Calu3 (cell line): ENCODE data around the gene ZCCHC4. TPM values are rescaled to one million over a fixed set of nuclear protein-coding genes. Genes with fewer than 3 reads are reported as not detected.

Experiments used
- BruUV-seq: library from RNA; stranded (reverse); fragments of 400-500 nt; replicated peaks from 2 replicates; lab custom pipeline; 2021; lab: Mats Ljungman, UMichigan
- CTCF ChIA-PET: fragments of 300-600 bp; sonication (Branson Sonifier 250); formaldehyde crosslinking; loops from one replicate; lab custom pipeline; 2022; ENCODE audit warnings: antibody characterized with exemption; lab: Charles Lee
- DNase-seq: peaks from one replicate; pipeline ENCODE4 v3.0.0; 2022
- H3K27ac Mint-ChIP-seq: one replicate; pipeline ENCODE4 v1.8.0; 2022; ENCODE audit warnings: mixed read lengths; ENCODE audit not compliant: unreplicated experiment
- H3K27me3 Mint-ChIP-seq: one replicate; pipeline ENCODE4 v1.8.0; 2022; ENCODE audit warnings: mixed read lengths; ENCODE audit not compliant: unreplicated experiment
- H3K36me3 Mint-ChIP-seq: one replicate; pipeline ENCODE4 v1.8.0; 2022; ENCODE audit warnings: mild to moderate bottlenecking, moderate library complexity, mixed read lengths; ENCODE audit not compliant: insufficient read depth, unreplicated experiment
- H3K4me1 Mint-ChIP-seq: one replicate; pipeline ENCODE4 v1.8.0; 2022; ENCODE audit warnings: mild to moderate bottlenecking, low read depth, mixed read lengths; ENCODE audit not compliant: unreplicated experiment
- H3K4me3 Mint-ChIP-seq: one replicate; pipeline ENCODE4 v1.8.0; 2022; ENCODE audit warnings: mild to moderate bottlenecking, low read depth, moderate library complexity, mixed read lengths; ENCODE audit not compliant: unreplicated experiment
- H3K9me3 Mint-ChIP-seq: one replicate; pipeline ENCODE4 v1.8.0; 2022; ENCODE audit warnings: low read depth, mixed read lengths; ENCODE audit not compliant: unreplicated experiment
- intact Hi-C: fragments of 100-400 bp; cut with micrococcal nuclease; formaldehyde crosslinking; loops from one replicate; pipeline ENCODE4 v1.10.0; 2022; ENCODE audit not compliant: unreplicated experiment
- total RNA-seq: library from RNA; stranded (reverse); gene quantifications from 2 replicates; pipeline ENCODE4 v1.2.3, GENCODE V29; 2022
- TF ChIP-seq, protein P1 (sequence below): fragments of 200-600 bp; IDR thresholded peaks from one replicate; pipeline ENCODE4 v1.8.0; 2022; ENCODE audit warnings: antibody characterized with exemption; ENCODE audit not compliant: unreplicated experiment

ZCCHC4 gene
- total RNA-seq, 1 experiment from 2014 or later, result 10.1 TPM

DNA sequence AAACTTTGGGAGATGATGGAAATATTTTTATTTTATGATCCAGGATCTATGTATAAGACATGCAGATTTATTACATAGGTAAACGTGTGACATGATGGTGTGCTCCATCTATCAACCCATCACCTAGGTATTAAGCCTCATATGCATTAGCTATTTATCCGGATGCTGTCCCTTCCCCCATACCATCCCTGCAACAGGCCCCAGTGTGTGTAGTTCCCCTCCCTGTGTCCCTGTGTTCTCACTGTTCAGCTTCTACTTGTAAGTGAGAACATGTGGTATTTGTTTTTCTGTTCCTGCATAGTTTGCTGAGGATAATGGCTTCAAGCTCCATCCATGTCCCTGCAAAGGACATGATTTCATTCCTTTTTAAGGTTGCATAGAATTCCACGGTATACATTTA, 28.1 kb upstream of the ZCCHC4 start:
- H3K27ac Mint-ChIP-seq, result no peak overlapping the region
- peaks cover 4% of the 10 kb centered on the region for H3K9me3 Mint-ChIP-seq
- CTCF ChIA-PET, result interaction anchor here (0.6 kb wide), 1 partner anchor 354 kb away, joined by 5 read pairs; no protein-coding TSS in a partner anchor
- no peaks in the 10 kb centered on the region for H3K36me3 Mint-ChIP-seq
- no peak overlapping the region for H3K4me3 Mint-ChIP-seq
- TF ChIP-seq, protein P1, sequence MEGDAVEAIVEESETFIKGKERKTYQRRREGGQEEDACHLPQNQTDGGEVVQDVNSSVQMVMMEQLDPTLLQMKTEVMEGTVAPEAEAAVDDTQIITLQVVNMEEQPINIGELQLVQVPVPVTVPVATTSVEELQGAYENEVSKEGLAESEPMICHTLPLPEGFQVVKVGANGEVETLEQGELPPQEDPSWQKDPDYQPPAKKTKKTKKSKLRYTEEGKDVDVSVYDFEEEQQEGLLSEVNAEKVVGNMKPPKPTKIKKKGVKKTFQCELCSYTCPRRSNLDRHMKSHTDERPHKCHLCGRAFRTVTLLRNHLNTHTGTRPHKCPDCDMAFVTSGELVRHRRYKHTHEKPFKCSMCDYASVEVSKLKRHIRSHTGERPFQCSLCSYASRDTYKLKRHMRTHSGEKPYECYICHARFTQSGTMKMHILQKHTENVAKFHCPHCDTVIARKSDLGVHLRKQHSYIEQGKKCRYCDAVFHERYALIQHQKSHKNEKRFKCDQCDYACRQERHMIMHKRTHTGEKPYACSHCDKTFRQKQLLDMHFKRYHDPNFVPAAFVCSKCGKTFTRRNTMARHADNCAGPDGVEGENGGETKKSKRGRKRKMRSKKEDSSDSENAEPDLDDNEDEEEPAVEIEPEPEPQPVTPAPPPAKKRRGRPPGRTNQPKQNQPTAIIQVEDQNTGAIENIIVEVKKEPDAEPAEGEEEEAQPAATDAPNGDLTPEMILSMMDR, result no peak
- intact Hi-C loops, result no loop called here
- H3K4me1 Mint-ChIP-seq, result no peaks in the 10 kb centered on the region
- no peak for DNase-seq
- H3K27me3 Mint-ChIP-seq, result no peaks in the 10 kb centered on the region
- no TSS peak for BruUV-seq

DNA sequence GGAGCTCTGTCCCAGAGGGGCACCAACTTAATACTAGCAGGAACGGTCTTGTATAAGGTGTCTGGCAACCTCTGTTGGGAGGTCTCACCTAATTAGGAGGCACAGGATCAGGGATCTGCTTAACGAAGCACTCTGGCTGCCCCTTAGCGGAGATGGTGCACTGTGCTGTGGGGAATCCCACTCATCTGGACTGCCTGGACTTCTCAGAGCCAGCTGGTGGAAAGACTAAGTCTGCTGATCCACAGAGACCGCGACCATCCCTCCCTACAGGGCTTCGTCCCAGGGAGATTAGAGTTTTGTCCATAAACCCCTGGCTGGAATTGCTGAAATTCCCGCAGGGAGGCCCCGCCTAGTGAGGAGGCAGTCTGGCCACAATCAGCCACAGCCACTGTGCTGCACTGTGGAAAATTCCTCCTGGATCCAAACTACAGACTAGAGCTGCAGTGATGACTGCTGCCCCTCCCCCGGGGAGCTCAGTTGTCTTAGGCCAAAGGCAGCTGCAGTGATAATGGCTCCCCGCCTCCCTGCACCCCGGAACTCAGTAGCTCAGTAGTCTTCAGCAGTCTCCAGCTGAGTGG, 22.0 kb upstream of the ZCCHC4 start:
- CTCF ChIA-PET, result no interaction called here

DNA sequence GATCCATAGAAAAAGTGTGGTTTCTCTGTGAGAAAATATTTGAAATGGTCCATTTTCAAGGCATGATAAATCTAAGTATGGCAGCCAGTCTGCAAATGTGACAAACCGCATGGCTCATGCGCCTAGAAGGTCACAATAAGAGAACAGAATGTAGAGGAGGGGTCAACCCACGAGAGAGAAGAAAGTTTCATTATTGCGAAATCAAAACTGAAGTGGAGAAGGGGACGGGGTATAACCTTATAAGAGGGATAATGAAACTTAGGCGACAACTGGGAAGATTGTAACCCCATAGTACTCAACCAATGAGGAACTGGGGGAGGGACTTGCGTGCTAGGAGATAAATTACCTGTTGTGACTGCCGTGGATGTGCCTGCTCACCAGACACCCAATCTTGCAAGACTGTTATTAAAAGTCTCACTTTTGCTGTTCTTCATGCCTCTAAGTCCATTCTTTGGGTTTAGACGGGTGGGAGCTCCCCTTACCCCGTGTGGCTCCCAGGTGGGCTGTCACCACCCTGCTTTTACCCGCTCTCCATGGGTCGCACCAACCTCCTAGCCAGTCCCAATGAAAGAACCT, 21.3 kb upstream of the ZCCHC4 start:
- TF ChIP-seq, protein P1, result no peak
- no TSS peak for BruUV-seq
- H3K4me1 Mint-ChIP-seq, result no peaks in the 10 kb centered on the region
- no peak overlapping the region for H3K4me3 Mint-ChIP-seq
- CTCF ChIA-PET, result no interaction called here
- H3K36me3 Mint-ChIP-seq, result no peaks in the 10 kb centered on the region
- no peak overlapping the region for H3K27ac Mint-ChIP-seq
- H3K9me3 Mint-ChIP-seq, result peaks cover 4% of the 10 kb centered on the region
- DNase-seq, result no peak
- intact Hi-C loops, result no loop called here
- no peaks in the 10 kb centered on the region for H3K27me3 Mint-ChIP-seq

More for the DNA sequence above, 22.0 kb upstream of the ZCCHC4 start:
- H3K36me3 Mint-ChIP-seq, result no peaks in the 10 kb centered on the region
- H3K9me3 Mint-ChIP-seq, result peaks cover 4% of the 10 kb centered on the region
- DNase-seq, result no peak
- BruUV-seq, result no TSS peak
- H3K4me3 Mint-ChIP-seq, result no peak overlapping the region
- TF ChIP-seq, protein P1, result no peak
- H3K27me3 Mint-ChIP-seq, result no peaks in the 10 kb centered on the region
- intact Hi-C loops, result no loop called here
- H3K4me1 Mint-ChIP-seq, result no peaks in the 10 kb centered on the region
- no peak overlapping the region for H3K27ac Mint-ChIP-seq

DNA sequence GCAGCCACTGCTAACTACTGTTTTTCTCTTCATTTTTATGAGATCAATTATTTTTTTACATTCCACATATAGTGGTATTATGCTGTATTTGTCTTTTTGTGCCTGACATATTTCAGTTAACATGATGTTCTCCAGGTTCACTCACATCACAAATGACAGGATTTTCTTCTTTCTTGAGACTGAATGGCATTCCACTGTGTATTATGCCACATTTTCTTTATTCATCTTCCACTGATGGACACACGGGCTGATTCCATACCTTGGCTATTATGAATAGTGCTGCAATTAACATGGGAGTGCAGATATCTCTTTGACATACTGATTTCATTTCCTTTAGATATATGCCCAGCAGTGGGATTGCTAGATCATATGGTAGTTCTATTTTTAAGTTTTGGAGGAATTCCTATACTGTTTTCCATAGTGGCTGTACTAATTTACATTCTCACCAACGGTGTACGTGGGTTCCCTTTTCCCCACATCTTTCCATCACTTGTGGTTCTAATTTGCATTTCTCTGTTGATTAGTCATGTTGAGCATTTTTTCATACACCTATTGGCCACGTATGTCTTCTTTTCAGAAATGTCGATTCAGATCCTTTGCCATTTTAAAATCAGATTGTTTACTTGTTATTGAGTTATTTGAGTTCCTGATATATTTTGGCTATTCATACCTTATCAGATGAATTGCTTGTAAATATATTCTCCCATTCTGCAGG, 14.9 kb upstream of the ZCCHC4 start:
- Mint-ChIP-seq H3K36me3 (peaks cover 6% of the 10 kb centered on the region), H3K9me3 (no peaks in the 10 kb centered on the region), H3K27me3 (no peaks in the 10 kb centered on the region), H3K4me1 (no peaks in the 10 kb centered on the region), H3K4me3 (no peak overlapping the region), H3K27ac (no peak overlapping the region)
- no peak for DNase-seq
- BruUV-seq, result no TSS peak
- CTCF ChIA-PET, result no interaction called here
- TF ChIP-seq, protein P1, result no peak
- intact Hi-C loops, result no loop called here
